ENCODE measurements around the gene RBM19.

The RBM19 gene

DNA sequence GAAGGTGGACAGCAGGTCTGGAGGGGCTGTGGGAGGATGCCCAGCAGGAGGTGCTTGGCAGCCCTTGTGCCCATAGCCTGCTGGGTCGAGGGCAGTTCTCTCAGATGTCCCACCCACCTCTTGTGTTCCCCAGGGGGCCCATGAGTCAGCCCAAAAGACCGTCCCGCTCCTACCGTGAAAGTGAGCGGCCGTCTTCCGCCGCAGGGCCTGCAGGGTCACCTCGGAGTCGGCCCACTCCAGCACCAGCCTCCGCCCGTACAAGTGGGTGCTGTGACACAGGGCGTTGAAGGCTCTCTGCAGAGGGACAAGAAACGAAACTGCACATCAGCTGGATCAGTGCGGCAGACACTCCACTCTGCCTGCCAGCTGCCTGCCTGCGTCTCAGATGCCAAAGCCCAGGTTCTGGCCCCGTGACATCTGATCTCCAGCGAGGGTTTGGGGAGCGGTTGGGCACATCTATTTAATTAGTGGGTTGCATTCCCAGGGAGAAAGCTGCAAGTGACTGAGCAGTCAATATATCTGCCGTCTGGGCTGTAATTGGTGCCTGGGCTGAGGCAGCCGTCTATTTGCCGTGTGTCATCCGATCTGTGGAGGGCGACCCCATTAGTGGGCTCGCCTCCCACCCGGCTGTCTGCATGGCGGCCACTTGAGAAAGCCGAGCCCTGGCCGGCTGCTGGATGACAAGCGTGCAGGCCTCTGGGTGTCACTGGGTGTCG is 121.5 kb downstream of the RBM19 start:
- DNase-seq (ENCODE audit: low spot score), result no peak
- TF ChIP-seq CTCF (IDR thresholded peaks at IDR 0.05; ENCODE audit: extremely low read depth, missing control alignments), result no peak

DNA sequence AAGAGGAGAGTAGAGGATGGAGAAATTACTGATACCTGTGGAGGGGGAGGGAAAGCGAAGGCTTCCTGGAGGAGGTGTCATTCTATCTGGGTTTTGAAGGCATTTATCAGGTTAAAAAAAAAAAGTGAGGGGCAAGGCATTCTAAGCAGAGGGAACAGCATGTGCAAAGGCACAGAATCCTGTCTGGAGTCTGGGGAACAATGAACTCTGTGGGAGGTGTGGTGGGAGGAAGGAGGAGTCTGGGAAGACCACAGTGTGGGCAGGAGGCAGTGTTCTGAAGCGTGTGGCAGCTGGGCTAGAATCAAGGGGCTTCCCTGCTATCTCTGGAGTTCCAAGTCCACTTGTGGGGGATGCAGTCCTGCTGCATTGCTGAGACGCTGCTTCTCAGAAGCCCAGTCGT is 123.4 kb downstream of the RBM19 start:
- TF ChIP-seq CTCF (IDR thresholded peaks at IDR 0.05; ENCODE audit: extremely low read depth, missing control alignments), result no peak
- no peak for DNase-seq (ENCODE audit: low spot score)

GRCh38 chr12:113841786-113842185 is 124.3 kb downstream of the RBM19 start:
- TF ChIP-seq CTCF (IDR thresholded peaks at IDR 0.05; ENCODE audit: extremely low read depth, missing control alignments), result no peak
- no peak for DNase-seq (ENCODE audit: low spot score)

GRCh38 chr12:113840401-113841042 is 125.6 kb downstream of the RBM19 start:
- no peak for DNase-seq (ENCODE audit: low spot score)
- TF ChIP-seq CTCF (IDR thresholded peaks at IDR 0.05; ENCODE audit: extremely low read depth, missing control alignments), result no peak

GRCh38 chr12:113838896-113839295 is 127.2 kb downstream of the RBM19 start:
- no peak for TF ChIP-seq CTCF (IDR thresholded peaks at IDR 0.05; ENCODE audit: extremely low read depth, missing control alignments)
- no peak for DNase-seq (ENCODE audit: low spot score)

DNA sequence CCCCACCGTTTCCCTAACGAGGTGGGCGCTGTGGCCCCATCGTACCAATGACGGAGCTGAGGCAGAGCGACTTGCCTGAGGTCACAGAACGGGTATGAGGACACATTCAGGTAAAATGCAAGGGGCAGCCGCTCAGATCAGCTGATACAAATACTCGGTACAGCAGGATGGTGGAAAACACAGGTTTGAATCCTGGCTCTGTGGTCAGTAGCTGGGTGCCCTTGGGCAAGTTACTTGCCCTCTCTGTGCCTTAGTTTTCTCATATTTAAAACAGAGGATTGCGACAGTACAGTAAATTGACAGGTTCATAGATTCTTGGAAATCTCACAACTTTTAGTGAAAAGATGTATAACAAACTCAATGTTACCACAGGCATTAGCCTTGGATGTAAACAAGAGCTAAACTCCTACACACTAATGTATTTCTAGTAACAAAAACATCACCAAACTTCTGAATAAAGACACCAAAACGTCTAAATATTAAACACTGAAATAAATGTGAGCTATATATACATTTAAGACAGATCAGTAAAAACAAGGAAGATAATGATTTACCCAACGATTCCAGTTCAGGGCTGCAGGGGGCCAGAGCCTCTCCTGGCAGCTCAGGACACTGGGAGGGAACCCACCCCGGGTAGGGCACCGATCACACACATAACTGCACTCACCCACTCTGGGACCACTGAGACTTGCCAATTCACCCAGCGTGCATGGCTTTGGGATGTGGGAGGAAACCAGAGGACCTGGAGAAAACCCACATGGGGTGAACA is 128.4 kb downstream of the RBM19 start:
- no peak for DNase-seq (ENCODE audit: low spot score)
- TF ChIP-seq CTCF (IDR thresholded peaks at IDR 0.05; ENCODE audit: extremely low read depth, missing control alignments), result no peak

- no peak for DNase-seq (ENCODE audit: low spot score)
- no peak for TF ChIP-seq CTCF (IDR thresholded peaks at IDR 0.05; ENCODE audit: extremely low read depth, missing control alignments)
Measured at GRCh38 chr12:113837084-113837483, 129.0 kb downstream of the RBM19 start.

All from GM20000 (cell line).